ENCODE measurements around the gene CARMIL1.

- TF ChIP-seq, protein P1, sequence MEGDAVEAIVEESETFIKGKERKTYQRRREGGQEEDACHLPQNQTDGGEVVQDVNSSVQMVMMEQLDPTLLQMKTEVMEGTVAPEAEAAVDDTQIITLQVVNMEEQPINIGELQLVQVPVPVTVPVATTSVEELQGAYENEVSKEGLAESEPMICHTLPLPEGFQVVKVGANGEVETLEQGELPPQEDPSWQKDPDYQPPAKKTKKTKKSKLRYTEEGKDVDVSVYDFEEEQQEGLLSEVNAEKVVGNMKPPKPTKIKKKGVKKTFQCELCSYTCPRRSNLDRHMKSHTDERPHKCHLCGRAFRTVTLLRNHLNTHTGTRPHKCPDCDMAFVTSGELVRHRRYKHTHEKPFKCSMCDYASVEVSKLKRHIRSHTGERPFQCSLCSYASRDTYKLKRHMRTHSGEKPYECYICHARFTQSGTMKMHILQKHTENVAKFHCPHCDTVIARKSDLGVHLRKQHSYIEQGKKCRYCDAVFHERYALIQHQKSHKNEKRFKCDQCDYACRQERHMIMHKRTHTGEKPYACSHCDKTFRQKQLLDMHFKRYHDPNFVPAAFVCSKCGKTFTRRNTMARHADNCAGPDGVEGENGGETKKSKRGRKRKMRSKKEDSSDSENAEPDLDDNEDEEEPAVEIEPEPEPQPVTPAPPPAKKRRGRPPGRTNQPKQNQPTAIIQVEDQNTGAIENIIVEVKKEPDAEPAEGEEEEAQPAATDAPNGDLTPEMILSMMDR (conservative IDR thresholded peaks at IDR 0.05 in 1 of 2, IDR thresholded peaks at IDR 0.05 in 1 of 2; ENCODE audit: extremely low read depth in 1 of 2, insufficient read depth in 1 of 2, low read depth in 1 of 2, low read length in 2 of 2): no peak
- TF ChIP-seq EZH2 (IDR thresholded peaks at IDR 0.05; ENCODE audit: borderline replicate concordance, low read length): no peak
These were observed 57.8 kb downstream of the CARMIL1 start for GRCh38 chr6:25336996-25337395.
